ENCODE data around the gene CPHXL. TPM values are rescaled to one million over a fixed set of nuclear protein-coding genes. Genes with fewer than 3 reads are reported as not detected.

The CPHXL gene
- not detected for polyA plus RNA-seq (2013, experiment 1 of 4)
- polyA plus RNA-seq (2013, experiment 2 of 4) = not detected
- polyA plus RNA-seq (2013, experiment 3 of 4) = not detected
- polyA plus RNA-seq (2013, experiment 4 of 4) = not detected

GRCh38 chr16:75726390-75726789 lies at the start of gene CPHXL:
Gene CPHXL, minus strand, starts transcription at chr16:75726490. Its CDS starts 48 bp downstream, at chr16:75726442.
- H3K27me3 ChIP-seq (ENCODE audit: control insufficient read depth, insufficient read depth, low read length, poor library complexity, severe bottlenecking) = no peaks in the 10 kb centered on the region
- WGBS, 2 experiments = 88 to 89% methylated on average over 4 of the region's 5 CpGs
- H3K9me3 ChIP-seq (ENCODE audit: control insufficient read depth, low read length) = no peaks in the 10 kb centered on the region
- no peaks in the 10 kb centered on the region for H3K4me1 ChIP-seq (ENCODE audit: control insufficient read depth, insufficient read depth, low read length)
- no peak within 1 kb of the TSS for H3K27ac ChIP-seq (ENCODE audit: insufficient read depth, low read depth, low read length, poor library complexity, severe bottlenecking)
- no peak within 1 kb of the TSS for H3K4me3 ChIP-seq (ENCODE audit: insufficient read depth, low read depth, low read length)
- no peaks in the 10 kb centered on the region for H3K36me3 ChIP-seq (ENCODE audit: control insufficient read depth, insufficient read depth, low read length)

DNA sequence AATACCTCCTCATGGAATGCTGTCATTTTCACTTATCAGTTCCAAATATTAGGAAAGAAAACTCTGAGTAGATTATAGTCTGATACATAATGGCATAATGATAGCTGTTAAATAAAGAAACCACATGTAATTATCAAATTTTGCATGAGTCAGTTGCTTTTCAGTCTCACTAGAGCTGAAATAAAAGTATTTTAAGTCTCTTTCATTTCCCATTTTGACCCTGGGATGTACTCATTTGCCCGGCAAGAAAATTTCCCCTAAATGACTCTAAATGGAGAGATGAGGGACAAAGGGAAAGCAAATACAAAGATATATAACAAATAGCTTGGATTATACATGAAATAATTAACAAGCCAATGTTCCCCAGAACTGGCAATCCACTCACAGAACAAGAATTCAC lies 47.9 kb upstream of the CPHXL start:
- H3K4me1 ChIP-seq (ENCODE audit: control insufficient read depth, insufficient read depth, low read length) = no peaks in the 10 kb centered on the region
- H3K27ac ChIP-seq (ENCODE audit: insufficient read depth, low read depth, low read length, poor library complexity, severe bottlenecking) = no peak overlapping the region
- whole genome bisulfite sequencing, 2 experiments = 86% methylated on average over 1 of the region's 1 CpG; no CpG with 5 or more reads in 1 of the 2 experiments
- H3K27me3 ChIP-seq (ENCODE audit: control insufficient read depth, insufficient read depth, low read length, poor library complexity, severe bottlenecking) = no peaks in the 10 kb centered on the region
- H3K36me3 ChIP-seq (ENCODE audit: control insufficient read depth, insufficient read depth, low read length) = no peaks in the 10 kb centered on the region
- no peak overlapping the region for H3K4me3 ChIP-seq (ENCODE audit: insufficient read depth, low read depth, low read length)
- H3K9me3 ChIP-seq (ENCODE audit: control insufficient read depth, low read length) = no peaks in the 10 kb centered on the region

- no peaks in the 10 kb centered on the region for H3K9me3 ChIP-seq (ENCODE audit: control insufficient read depth, low read length)
- H3K4me3 ChIP-seq (ENCODE audit: insufficient read depth, low read depth, low read length) = no peak overlapping the region
- no peaks in the 10 kb centered on the region for H3K4me1 ChIP-seq (ENCODE audit: control insufficient read depth, insufficient read depth, low read length)
- no peaks in the 10 kb centered on the region for H3K27me3 ChIP-seq (ENCODE audit: control insufficient read depth, insufficient read depth, low read length, poor library complexity, severe bottlenecking)
- no peaks in the 10 kb centered on the region for H3K36me3 ChIP-seq (ENCODE audit: control insufficient read depth, insufficient read depth, low read length)
- no peak overlapping the region for H3K27ac ChIP-seq (ENCODE audit: insufficient read depth, low read depth, low read length, poor library complexity, severe bottlenecking)
Observed at GRCh38 chr16:75770051-75770450, 43.8 kb upstream of the CPHXL start.

- Histone ChIP-seq H3K4me1 (ENCODE audit: control insufficient read depth, insufficient read depth, low read length) (no peaks in the 10 kb centered on the region), H3K36me3 (ENCODE audit: control insufficient read depth, insufficient read depth, low read length) (no peaks in the 10 kb centered on the region), H3K4me3 (ENCODE audit: insufficient read depth, low read depth, low read length) (no peak overlapping the region), H3K27ac (ENCODE audit: insufficient read depth, low read depth, low read length, poor library complexity, severe bottlenecking) (no peak overlapping the region), H3K9me3 (ENCODE audit: control insufficient read depth, low read length) (no peaks in the 10 kb centered on the region), H3K27me3 (ENCODE audit: control insufficient read depth, insufficient read depth, low read length, poor library complexity, severe bottlenecking) (no peaks in the 10 kb centered on the region)
- 26 to 27% methylated on average over 4 to 5 of the region's 7 CpGs for WGBS, 2 experiments
Observed at GRCh38 chr16:75764154-75764768, 38.0 kb upstream of the CPHXL start.

- Histone ChIP-seq H3K36me3 (ENCODE audit: control insufficient read depth, insufficient read depth, low read length) (no peaks in the 10 kb centered on the region), H3K27ac (ENCODE audit: insufficient read depth, low read depth, low read length, poor library complexity, severe bottlenecking) (no peak overlapping the region), H3K4me1 (ENCODE audit: control insufficient read depth, insufficient read depth, low read length) (no peaks in the 10 kb centered on the region), H3K9me3 (ENCODE audit: control insufficient read depth, low read length) (no peaks in the 10 kb centered on the region), H3K4me3 (ENCODE audit: insufficient read depth, low read depth, low read length) (no peak overlapping the region), H3K27me3 (ENCODE audit: control insufficient read depth, insufficient read depth, low read length, poor library complexity, severe bottlenecking) (no peaks in the 10 kb centered on the region)
- WGBS, 2 experiments = 80 to 90% methylated on average over 3 of the region's 3 CpGs
Observed at GRCh38 chr16:75763204-75763603, 36.9 kb upstream of the CPHXL start.

GRCh38 chr16:75762746-75763145 lies 36.5 kb upstream of the CPHXL start:
- 88% methylated on average over 2 of the region's 2 CpGs; no CpG with 5 or more reads in 1 of the 2 experiments for whole genome bisulfite sequencing, 2 experiments

DNA sequence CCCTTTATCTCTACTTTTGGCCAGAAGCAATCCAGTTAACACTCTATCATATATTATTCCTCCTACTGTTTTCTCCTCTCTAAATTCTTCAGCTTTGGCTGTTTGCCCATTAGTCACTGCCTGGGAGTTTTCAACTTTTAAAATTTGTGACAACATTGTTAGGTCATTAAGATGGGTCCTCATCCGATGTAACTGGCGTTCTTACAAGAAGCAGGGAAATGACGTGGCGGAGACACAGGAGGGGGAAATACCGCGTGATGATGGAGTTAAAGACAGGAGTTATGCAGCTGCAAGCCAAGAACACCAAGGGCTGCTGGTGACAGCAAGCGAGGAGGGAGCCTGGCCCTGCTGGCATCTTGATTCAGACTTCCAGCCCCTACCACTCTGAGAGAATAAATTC lies 34.8 kb upstream of the CPHXL start:
- H3K9me3 ChIP-seq (ENCODE audit: control insufficient read depth, low read length) = no peaks in the 10 kb centered on the region
- 89 to 92% methylated on average over 7 of the region's 7 CpGs for whole genome bisulfite sequencing, 2 experiments
- H3K4me1 ChIP-seq (ENCODE audit: control insufficient read depth, insufficient read depth, low read length) = no peaks in the 10 kb centered on the region
- H3K36me3 ChIP-seq (ENCODE audit: control insufficient read depth, insufficient read depth, low read length) = no peaks in the 10 kb centered on the region
- H3K27me3 ChIP-seq (ENCODE audit: control insufficient read depth, insufficient read depth, low read length, poor library complexity, severe bottlenecking) = no peaks in the 10 kb centered on the region
- no peak overlapping the region for H3K27ac ChIP-seq (ENCODE audit: insufficient read depth, low read depth, low read length, poor library complexity, severe bottlenecking)
- H3K4me3 ChIP-seq (ENCODE audit: insufficient read depth, low read depth, low read length) = no peak overlapping the region

More at GRCh38 chr16:75762746-75763145, 36.5 kb upstream of the CPHXL start:
- Histone ChIP-seq H3K36me3 (ENCODE audit: control insufficient read depth, insufficient read depth, low read length) (no peaks in the 10 kb centered on the region), H3K27me3 (ENCODE audit: control insufficient read depth, insufficient read depth, low read length, poor library complexity, severe bottlenecking) (no peaks in the 10 kb centered on the region), H3K4me1 (ENCODE audit: control insufficient read depth, insufficient read depth, low read length) (no peaks in the 10 kb centered on the region), H3K4me3 (ENCODE audit: insufficient read depth, low read depth, low read length) (no peak overlapping the region), H3K9me3 (ENCODE audit: control insufficient read depth, low read length) (no peaks in the 10 kb centered on the region), H3K27ac (ENCODE audit: insufficient read depth, low read depth, low read length, poor library complexity, severe bottlenecking) (no peak overlapping the region)

DNA sequence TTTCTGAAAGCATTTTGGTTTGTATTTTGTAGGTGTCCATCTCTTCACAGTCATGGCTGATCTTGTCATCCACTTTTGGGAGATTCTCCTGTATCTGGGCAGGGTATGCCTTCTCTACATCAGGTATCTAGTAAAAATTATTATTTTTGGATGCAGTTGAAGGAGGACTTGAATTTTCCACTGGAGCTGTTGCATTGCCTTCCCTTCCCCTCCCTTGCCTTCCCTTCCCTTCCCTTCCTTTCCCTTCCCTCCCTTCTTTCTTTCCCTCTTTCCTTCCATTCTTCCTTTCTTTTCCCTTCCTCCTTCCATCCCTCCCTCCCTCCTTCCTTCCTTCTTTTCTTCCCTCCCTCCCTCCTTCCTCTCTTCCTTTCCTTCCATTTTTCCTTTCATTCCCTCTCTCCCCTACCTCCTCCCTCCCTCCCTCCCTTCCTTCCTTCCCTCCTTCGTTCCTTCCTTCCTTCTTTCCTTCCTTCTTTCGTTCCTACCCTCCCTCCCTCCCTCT lies 33.8 kb upstream of the CPHXL start:
- WGBS, 2 experiments = 45 to 65% methylated on average over 2 of the region's 2 CpGs

GRCh38 chr16:75758215-75758614 lies 31.9 kb upstream of the CPHXL start:
- Histone ChIP-seq H3K36me3 (ENCODE audit: control insufficient read depth, insufficient read depth, low read length) (no peaks in the 10 kb centered on the region), H3K9me3 (ENCODE audit: control insufficient read depth, low read length) (no peaks in the 10 kb centered on the region), H3K4me1 (ENCODE audit: control insufficient read depth, insufficient read depth, low read length) (no peaks in the 10 kb centered on the region), H3K4me3 (ENCODE audit: insufficient read depth, low read depth, low read length) (no peak overlapping the region), H3K27me3 (ENCODE audit: control insufficient read depth, insufficient read depth, low read length, poor library complexity, severe bottlenecking) (no peaks in the 10 kb centered on the region), H3K27ac (ENCODE audit: insufficient read depth, low read depth, low read length, poor library complexity, severe bottlenecking) (no peak overlapping the region)
- 81 to 87% methylated on average over 1 of the region's 1 CpG for WGBS, 2 experiments

More for the DNA sequence above, 33.8 kb upstream of the CPHXL start:
- H3K9me3 ChIP-seq (ENCODE audit: control insufficient read depth, low read length) = no peaks in the 10 kb centered on the region
- no peak overlapping the region for H3K27ac ChIP-seq (ENCODE audit: insufficient read depth, low read depth, low read length, poor library complexity, severe bottlenecking)
- H3K4me1 ChIP-seq (ENCODE audit: control insufficient read depth, insufficient read depth, low read length) = no peaks in the 10 kb centered on the region
- H3K4me3 ChIP-seq (ENCODE audit: insufficient read depth, low read depth, low read length) = no peak overlapping the region
- H3K27me3 ChIP-seq (ENCODE audit: control insufficient read depth, insufficient read depth, low read length, poor library complexity, severe bottlenecking) = no peaks in the 10 kb centered on the region
- H3K36me3 ChIP-seq (ENCODE audit: control insufficient read depth, insufficient read depth, low read length) = no peaks in the 10 kb centered on the region

DNA sequence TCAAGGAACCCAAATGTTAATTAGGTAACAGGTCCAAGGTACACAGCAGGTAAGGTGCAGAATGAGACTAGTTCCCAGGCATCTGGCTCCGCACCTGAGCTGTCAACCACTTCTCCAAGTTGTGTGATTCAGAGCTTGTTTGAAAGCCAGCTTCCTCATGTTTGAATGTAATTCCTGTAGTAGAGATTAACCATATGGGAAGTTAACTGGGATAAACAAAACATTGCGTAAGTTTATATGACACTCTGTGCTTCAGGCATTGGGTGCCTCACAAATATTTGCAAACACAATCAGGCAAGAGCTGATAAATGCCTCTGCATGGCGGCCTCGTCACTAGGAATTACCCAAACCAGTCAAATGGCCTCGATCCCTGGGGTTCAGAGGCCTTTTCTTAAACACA lies 27.9 kb upstream of the CPHXL start:
- H3K27me3 ChIP-seq (ENCODE audit: control insufficient read depth, insufficient read depth, low read length, poor library complexity, severe bottlenecking) = no peaks in the 10 kb centered on the region
- WGBS, 2 experiments = 88 to 93% methylated on average over 5 of the region's 5 CpGs
- no peaks in the 10 kb centered on the region for H3K36me3 ChIP-seq (ENCODE audit: control insufficient read depth, insufficient read depth, low read length)
- no peak overlapping the region for H3K4me3 ChIP-seq (ENCODE audit: insufficient read depth, low read depth, low read length)
- H3K9me3 ChIP-seq (ENCODE audit: control insufficient read depth, low read length) = no peaks in the 10 kb centered on the region
- no peak overlapping the region for H3K27ac ChIP-seq (ENCODE audit: insufficient read depth, low read depth, low read length, poor library complexity, severe bottlenecking)
- H3K4me1 ChIP-seq (ENCODE audit: control insufficient read depth, insufficient read depth, low read length) = no peaks in the 10 kb centered on the region
